GM19372 (cell line): ENCODE results near the gene DNPH1.
A peak's percentile ranks its signal among the peaks of the same experiment; 100 is the strongest.

Experiments used
- ATAC-seq: cut with Tn5 transposase; IDR thresholded peaks from one replicate; pipeline ENCODE4 v1.9.1; 2021; ENCODE audit warnings: mild to moderate bottlenecking, low read depth, moderate library complexity; ENCODE audit not compliant: unreplicated experiment

The DNPH1 gene

DNA sequence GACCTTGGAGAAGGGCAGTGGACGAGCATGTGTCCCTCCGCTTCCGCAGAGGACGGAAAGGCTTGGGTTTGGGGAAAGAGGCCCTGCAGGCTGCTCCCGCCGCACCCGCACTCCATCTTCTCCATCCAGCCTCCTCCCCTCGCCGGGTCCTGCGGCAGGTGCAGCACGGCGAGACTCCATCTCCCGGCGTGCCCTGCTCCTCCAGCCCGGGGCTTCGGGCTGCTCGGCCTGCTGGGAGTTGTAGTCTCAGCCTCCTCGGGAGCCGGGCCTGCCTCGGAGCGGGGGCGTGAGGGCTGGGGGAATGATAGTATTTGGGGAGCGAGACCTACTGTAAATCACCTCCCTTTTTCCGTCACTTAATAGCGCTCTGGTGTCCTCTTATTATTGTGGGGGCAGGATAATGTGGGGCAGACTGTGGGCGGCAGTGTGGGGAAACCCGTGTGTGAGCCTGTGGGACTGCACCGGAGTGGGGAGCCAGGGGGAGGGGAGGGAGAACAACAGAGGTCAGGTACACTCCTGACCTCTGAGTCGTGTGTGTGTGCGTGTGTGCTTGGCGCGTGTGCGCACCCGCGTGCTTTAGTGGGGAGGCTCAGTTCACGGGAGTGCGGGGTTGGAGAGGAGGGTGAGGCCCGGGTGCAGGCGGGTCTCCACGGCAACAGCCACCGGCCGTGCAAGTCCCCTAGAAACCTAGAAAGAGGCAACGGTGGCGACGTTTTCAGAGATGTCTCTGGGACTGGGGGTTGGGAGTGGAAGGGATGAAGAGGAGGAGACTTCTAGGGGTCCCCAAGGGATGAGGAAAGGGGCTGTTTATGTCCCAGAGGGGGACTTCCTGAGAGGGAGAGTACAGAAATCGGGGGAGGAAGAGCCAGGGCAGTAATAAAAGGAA, 18.1 kb upstream of the DNPH1 start:
- ATAC-seq = peak; percentile 82

DNA sequence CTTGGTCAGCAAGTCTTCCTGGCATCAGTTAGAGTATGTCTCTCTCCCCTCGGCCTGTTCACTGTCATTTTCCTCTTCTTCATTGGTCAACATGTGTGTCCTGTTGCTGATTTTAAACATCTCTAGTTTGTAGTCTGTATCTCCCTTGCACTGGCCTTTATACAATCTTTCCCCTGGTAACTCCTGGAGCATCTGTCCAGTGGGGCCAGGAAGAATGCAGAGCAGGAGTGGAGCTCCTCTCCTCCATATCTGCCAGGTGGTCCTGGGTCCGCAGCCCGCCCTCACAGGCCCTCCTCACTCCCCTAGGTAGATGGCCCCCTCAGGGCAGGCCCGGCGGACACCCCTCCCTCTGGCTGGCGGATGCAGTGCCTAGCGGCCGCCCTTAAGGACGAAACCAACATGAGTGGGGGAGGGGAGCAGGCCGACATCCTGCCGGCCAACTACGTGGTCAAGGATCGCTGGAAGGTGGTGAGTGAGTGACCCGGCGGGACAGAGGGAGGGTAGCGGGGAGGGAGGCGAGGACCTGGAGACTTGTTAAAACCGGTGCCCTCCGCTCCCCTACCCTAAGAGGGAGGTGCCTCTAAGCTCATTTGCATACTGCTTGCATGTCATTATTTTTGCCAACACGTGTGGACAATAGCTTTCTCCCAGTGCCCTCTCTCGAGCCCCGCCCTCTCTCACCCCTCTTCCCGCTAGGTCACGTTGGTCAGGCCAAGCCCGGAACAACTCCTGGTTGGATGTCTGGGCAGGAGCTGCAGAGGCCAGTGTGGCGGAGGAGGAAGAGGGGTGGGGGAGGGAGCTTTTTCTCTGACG, 17.2 kb upstream of the DNPH1 start:
- peak; percentile 42 for ATAC-seq

DNA sequence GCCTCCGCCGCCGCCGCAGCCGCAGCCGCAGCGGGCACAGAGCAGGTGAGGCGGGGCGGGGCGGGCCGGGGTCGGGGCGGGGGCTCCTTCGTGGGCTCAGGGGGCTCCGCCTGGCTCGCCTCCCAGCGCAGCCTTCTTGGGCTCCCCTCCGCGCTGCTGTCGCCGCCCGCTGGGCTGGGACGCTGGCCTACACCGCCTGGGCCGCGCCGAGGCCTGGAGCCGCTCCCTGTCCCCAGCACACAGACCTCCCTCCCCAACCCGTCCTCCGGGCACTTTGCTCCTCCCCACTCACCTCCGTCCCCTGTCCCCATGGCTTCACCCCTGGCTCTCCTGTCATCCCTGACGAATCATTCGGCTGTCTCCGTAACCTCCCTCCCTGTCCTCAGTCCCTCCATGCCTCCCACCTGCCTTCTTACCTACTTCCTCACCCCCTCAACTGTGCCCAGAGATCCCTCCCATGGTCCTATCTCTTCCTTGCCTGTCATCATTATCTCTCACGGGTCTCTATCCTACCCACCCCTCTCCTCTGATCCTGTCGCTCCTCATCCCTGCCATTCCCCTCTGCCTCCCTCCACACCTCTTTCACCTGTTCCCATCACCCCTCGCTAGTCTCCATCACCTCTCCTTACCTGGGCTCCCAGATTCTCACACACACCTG, 14.5 kb upstream of the DNPH1 start:
- ATAC-seq = no peak

DNA sequence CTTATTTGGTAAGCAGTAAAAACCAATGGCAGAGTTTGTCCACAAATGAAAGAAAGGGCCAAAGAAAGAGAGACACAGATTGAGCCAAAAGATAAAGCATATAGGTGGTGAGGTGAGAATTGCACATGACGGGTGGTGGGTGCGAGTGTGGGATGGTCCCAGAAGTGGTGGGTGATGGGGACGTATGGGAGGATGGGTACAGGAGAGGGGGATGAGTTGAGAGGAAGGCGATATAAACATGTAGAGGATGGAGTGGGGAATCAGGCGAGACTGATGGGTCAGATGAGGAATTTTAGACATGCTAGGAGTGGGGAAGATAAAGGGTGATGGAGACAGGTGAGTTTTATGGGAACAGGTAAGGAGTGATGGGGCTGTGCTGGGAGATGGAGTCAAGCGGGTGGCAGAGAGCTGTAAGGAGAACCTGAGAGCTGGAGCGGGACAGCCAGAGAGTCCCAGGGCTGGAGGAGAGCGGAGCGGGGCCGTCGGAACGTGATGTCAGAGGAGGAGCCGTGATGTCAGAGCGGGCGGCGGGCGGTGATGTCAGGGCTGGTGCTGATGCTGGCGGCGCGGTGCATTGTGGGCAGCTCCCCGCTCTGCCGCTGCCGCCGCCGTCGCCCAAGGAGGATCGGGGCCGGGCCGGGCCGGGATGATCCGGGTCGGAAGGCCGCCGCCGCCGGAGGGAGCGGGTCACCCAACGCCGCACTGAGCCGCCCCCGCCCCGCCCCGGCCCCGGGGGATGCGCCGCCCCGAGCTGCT, 13.8 kb upstream of the DNPH1 start, which contains the start of gene TTBK1:
Gene TTBK1 (plus strand): TSS at position 574 of the 756 bp plus-strand sequence. CDS start 3,180 bp downstream, outside the sequence.
- no peak for ATAC-seq

DNA sequence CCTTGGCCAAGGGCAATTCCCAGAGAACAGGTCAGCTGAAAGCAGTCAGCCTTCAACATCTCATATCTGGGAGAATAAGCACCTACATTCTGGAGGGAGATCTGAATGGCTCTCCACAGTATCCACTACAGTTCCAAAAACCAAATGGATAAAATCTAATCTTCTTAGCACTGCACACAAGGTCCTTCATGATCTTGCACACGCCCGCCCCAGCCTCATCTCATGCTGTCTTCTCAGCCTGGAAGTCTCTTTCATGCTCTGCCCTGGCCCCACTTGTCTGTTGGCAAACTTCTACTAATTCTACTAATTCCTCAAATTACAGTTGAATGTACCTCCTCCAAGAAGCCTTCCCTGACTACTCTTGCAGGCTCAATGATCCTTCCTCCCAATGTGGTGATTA, 12.2 kb upstream of the DNPH1 start:
- no peak for ATAC-seq

DNA sequence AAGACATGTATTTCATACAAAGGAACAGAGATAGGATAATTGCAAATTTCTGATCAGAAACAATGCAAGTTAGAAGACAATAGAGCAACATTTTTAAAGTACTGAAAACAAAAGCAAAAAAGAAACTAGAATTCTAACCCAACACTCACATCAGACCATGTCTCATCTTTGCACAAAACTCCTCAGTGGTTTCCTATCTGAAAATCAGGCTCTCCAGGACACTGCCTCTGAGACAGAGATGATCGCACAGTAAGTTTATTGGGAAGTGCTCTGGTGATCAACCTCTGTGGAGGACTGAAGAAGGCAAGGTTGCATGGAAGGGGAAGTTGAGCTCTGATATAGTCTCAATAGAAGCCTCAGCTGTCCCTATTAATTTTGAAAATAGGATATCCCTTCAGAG, 11.7 kb upstream of the DNPH1 start:
- no peak for ATAC-seq

DNA sequence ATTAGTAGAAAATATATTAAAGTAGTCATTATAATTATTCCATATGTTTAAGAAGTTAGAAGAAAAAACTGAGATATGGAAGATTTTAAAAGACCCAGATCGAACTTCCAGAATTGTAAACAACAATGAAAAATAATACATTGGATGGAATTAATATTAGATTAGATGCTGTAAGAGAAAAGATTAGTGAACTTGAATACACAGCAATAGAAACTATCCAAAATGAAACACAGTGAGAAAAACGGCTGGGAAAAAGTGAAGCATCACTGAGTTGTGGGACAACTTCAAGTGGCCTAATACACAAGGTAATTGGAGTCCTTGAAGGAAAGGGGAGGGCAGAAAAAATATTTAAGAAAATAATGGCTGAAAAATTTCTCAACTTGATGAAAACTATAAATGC, 9.8 kb upstream of the DNPH1 start:
- no peak for ATAC-seq

DNA sequence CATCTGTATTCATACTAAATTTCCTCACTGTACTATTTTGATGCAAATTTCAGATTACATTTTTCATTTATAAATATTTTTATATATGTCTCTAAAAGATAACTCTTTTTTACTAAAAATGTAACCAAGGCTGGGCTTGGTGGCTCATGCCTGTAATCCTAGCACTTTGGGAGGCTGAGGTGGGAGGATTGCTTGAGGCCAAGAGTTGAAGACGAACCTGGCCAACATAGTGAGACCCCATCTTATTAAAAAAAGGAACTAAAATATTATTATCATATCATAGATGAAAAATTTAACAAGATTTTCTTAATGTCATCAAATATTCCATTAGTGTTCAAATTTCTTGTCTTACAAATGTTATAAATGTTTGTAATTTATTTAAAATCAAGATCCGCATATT, 6.6 kb upstream of the DNPH1 start:
- no peak for ATAC-seq

DNA sequence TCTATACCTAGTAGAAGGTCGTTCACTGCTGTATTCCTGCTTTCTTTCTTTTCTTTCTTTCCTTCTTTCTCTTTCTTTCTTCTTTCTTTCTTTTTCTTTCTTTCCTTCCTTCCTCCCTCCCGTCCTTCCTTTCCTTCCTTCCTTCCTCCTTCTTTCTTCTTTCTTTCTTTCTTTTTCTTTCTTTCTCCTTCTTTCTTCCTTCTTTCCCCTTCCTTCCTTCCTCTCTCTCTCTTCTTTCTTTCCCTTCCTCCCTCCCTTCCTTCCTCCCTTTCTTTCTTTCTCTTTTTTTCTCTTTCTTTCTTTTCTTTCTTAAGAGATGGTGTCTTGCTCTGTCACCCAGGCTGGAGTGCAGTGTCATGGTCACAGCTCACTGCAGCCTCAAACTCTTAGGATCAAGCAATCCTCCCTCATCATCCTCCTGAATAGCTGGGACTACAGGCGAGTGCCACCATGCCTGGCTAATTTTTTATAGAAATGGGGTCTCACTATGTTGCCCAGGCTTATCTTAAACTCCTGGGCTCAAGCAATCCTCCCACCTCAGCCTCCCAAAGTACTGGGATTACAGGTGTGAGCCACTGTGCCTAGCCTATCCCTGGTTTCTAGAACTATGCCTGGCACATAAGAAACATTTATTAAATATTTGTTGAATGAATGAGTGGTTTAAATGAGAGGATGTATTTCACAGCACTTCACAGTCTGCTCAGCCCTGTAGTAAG, 2.6 kb upstream of the DNPH1 start:
- no peak for ATAC-seq

DNA sequence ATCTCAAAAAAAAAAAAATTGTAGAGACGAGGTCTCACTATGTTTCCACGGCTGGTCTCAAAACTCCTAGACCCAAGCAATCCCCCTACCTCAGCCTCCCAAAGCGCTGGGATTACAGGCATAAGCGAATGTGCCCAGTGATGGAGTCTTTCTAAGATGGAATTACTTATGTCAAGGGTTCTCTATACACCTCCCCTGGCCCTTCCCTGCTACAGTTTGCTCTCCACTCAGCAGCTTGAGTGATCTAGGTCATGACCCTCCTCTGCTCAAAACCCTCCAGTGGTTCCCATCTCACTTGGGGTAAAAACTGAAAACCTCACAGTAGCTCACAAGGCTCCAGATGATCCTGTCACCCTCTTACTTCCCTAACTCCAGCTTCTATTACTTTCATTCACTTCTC, 1.8 kb upstream of the DNPH1 start:
- ATAC-seq = no peak

DNA sequence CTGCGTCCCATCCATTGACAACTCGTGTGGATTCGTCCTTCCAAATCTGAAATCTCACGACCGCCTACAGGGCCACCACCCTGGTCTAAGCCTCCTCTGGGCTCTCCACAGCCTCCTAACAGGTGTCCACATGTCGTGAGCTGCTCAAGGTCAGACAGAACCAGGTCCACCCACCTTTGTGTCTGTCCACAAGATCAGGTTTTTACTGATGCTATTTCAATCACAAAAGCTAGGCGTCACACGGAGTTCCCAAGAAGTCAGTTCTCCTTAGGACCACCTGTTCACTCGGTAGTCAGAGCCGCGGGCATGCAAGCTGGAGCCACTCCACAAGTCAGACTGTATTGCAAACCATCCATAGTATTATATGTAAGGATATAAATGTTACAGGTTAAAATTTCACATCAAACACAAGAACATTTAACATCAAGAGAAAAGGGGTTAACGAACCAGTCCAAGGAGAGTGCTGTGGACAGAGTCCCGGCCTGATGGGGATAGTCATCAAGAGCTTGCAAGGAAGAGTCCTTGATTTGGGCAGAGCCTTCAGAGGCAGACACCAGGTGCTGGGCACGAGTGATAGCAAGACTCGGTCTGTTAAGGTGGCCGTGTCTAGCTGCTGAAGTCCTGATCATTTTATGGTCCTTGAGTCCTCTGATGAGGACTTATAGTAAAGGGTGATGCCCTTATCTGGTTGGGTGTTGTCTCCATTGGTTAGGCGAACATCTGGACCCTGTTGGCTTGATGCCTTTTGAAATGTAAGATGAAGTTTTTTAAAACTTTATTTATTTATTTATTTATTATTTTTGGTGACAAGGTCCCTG, 731 bp upstream of the DNPH1 start:
- no peak for ATAC-seq

DNA sequence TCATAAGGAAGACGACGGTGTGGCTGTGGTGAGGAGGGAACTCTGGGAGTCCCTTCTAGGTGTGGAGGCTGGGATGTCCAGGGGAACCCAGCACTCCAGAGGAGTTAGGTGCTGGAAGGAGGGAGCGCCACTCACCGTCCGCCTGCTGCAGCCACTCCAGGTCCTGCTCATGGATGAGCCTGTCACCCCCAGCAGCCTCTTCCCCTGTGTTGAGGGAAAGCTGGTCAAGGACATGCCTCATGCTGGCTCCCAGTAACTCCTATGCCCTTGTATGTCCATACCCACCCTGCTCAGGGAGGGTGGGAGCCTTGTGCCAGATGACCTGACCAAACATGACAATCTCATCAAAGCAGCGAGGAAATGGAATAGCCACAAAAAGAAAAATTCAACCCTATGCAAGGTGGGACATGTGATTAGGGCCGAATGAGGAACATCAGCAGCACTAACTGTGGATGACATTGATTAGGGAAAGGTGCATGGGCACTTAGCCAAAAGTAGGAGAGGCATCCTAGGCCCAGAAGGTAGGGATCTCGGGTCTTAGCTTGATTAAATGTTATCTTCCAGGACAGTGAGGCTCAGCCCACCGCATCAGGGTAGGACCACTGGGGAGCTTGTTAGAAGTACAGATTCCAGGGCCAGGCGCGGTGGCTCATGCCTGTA, 3.0 kb downstream of the DNPH1 start:
- ATAC-seq = no peak

DNA sequence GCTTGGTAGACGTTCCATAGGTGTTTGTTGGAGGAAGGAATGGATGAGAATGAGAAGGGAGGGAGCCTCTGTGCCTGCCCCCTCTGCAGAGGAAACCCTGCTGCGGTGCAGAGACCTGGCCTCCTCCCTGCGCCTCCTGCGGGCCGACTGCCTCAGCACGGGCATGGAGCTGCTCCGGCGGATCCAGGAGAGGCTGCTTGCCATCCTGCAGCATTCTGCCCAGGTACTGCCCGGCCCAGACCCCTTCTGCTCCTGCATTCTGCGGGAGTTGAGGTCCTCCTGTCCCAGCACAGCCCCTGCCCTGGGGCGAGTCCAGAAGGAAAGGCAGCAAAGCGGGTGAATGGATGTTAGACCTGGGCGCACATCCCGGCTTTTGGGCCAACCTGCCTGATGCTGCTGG, 6.1 kb downstream of the DNPH1 start:
- ATAC-seq = no peak

DNA sequence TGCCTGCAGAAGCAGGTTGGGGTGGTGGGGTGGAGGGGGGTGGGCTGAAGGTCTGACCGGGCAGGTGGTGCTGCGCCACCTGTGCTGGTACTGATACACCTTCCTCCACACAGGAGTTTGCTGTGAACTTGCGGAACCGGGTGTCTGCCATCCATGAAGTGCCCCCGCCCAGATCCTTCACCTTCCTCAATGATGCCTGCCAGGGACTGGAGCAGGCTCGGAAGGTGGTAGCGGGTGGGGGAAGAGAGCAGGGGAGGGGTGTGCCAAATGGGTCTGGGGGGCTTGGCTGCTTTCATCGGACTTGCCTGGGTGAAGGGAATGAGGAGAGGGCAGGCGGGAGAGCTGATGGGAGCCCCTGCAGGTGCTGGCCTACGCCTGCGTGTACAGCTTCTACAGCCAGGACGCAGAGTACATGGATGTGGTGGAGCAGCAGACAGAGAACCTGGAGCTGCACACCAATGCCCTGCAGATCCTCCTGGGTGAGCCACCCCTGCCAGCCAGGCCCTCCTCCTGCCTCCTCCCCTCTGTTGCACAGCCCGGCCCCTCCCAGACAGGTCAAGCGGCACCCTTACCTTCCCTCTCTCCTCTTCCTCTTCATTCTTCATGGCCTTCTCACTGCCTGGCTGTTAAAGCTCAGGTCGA, 6.7 kb downstream of the DNPH1 start:
- ATAC-seq = no peak

DNA sequence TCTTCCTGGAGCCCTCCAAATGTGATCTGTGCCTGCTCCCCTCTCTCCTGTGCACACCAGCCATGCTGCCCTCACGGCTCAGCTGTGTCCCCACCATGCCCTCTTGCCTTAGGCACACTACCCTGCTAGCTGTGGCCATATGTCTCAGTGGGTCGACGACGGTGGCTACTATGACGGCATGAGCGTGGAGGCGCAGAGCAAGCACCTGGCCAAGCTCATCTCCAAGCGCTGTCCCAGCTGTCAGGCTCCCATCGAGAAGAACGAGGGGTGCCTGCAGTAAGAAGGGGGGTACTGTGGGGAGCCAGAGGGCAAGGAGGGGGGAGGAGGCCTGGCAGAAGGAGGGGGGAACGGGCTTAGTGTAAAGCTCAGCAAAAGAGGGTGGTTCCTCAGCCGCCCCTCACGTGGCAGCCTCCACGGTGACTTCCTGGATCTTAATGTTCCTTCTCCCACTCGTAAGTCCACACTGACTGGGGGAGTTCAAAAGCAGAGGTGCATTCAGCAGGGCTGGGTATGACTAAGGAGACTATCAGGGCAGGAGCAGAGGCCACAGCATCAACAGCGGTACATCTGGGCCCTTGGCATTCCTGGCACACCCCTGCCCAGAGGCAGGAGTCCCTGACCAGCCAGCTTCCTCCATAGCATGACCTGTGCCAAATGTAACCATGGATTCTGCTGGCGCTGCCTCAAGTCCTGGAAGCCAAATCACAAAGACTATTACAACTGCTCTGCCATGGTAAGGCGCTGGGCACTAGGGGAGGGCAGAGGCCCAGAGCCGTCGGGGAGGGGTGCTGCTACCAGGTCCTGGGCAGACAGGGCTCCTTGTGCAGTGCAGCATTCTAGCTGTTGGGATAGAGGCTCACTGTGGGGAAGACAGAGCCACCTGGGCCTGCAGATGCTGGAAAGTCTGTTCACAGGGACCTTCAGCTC, 8.0 kb downstream of the DNPH1 start:
- no peak for ATAC-seq

DNA sequence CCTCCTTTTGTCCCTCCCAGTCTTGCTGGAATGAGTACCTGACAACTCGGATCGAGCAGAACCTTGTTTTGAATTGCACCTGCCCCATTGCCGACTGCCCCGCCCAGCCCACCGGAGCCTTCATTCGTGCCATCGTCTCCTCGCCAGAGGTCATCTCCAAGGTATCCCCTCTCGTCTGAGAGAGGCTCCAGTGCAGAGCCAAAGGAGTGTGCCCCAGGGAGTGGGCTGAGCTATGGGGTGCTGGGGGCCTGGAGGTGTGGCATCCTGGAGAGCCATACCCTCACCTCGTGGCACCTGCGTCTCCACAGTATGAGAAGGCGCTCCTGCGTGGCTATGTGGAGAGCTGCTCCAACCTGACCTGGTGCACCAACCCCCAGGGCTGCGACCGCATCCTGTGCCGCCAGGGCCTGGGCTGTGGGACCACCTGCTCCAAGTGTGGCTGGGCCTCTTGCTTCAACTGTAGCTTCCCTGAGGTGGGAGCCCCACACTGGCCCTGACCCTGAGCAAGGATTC, 8.8 kb downstream of the DNPH1 start:
- no peak for ATAC-seq

DNA sequence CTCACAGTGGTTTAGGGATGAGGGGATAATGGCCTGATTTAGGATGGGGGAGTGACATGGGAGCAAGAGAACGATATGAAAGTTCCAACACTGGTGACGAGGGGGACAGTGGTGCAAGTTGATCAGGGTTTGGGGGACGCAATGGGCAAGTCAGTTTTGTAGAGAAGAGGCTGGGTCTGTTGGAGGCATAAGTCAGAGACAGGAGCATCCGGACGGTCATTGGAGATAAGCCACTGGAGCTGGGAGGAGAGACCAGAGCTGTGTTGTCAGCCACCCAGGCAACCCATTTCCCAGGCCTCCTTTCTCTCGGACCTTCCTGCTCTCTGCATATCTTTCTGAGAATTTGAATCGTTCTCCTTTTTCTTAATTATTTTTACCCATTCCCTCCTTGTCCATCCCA, 9.5 kb downstream of the DNPH1 start:
- no peak for ATAC-seq
